Skin epidermis (tissue), 12 donors: ENCODE results near the gene PGPEP1.
"Not testable (repeated sequence)": the region's sequence is repeated elsewhere in the genome, so short reads cannot be mapped to it uniquely, and the experiment has no call there.

Experiments used
- H3K27ac ChIP-seq, 21 experiments: fragments of 200-600 bp; sonication (generic) in 11 of 21; one replicate each; pipeline ENCODE4 v1.5.0; 2020; ENCODE audit warnings: mild to moderate bottlenecking in 3 of 21, inconsistent platforms in 2 of 21, moderate library complexity in 2 of 21
- H3K4me3 ChIP-seq, 7 experiments: fragments of 200-600 bp; sonication (generic) in 2 of 7; one replicate each; pipeline ENCODE4 v1.5.0; 2020; ENCODE audit warnings: inconsistent platforms in 2 of 7, mild to moderate bottlenecking in 2 of 7, moderate library complexity in 1 of 7

Gene PGPEP1

GRCh38 chr19:18306888-18307260 lies 33.5 kb upstream of the PGPEP1 start:
- peak overlapping the region in 18 of 21 experiments; percentile 4 to 99 (median 74) for H3K27ac ChIP-seq

GRCh38 chr19:18307271-18307681 lies 33.1 kb upstream of the PGPEP1 start:
- H3K4me3 ChIP-seq: no peak overlapping the region

More at GRCh38 chr19:18306888-18307260, 33.5 kb upstream of the PGPEP1 start:
- H3K4me3 ChIP-seq: no peak overlapping the region

GRCh38 chr19:18308051-18308947 lies 32.1 kb upstream of the PGPEP1 start:
- Histone ChIP-seq H3K4me3 (no peak overlapping the region), H3K27ac (peak overlapping the region in 9 of 21 experiments; percentile 4 to 97 (median 80))

More at GRCh38 chr19:18307271-18307681, 33.1 kb upstream of the PGPEP1 start:
- H3K27ac ChIP-seq: peak overlapping the region in 16 of 21 experiments; percentile 4 to 99 (median 88)

GRCh38 chr19:18308948-18309325 lies 31.5 kb upstream of the PGPEP1 start:
- Histone ChIP-seq H3K27ac (peak overlapping the region in 5 of 21 experiments; percentile 14 to 96 (median 95)), H3K4me3 (no peak overlapping the region)

GRCh38 chr19:18309525-18310064 lies 30.8 kb upstream of the PGPEP1 start:
- peak overlapping the region in 1 of 21 experiments; percentile 95 for H3K27ac ChIP-seq
- no peak overlapping the region for H3K4me3 ChIP-seq

- peak overlapping the region in 1 of 21 experiments; percentile 2 for H3K27ac ChIP-seq
- no peak overlapping the region for H3K4me3 ChIP-seq
These were observed 30.1 kb upstream of the PGPEP1 start for GRCh38 chr19:18310118-18310909.

GRCh38 chr19:18310966-18311365 lies 29.4 kb upstream of the PGPEP1 start:
- Histone ChIP-seq H3K27ac (peak overlapping the region in 1 of 21 experiments; percentile 2), H3K4me3 (no peak overlapping the region)

GRCh38 chr19:18311502-18312091 lies 28.8 kb upstream of the PGPEP1 start:
- Histone ChIP-seq H3K4me3 (no peak overlapping the region), H3K27ac (no peak overlapping the region)

- Histone ChIP-seq H3K27ac (no peak overlapping the region), H3K4me3 (no peak overlapping the region)
These were observed 28.3 kb upstream of the PGPEP1 start for GRCh38 chr19:18312092-18312534.

GRCh38 chr19:18313398-18313797 lies 27.0 kb upstream of the PGPEP1 start:
- Histone ChIP-seq H3K4me3 (no peak overlapping the region), H3K27ac (no peak overlapping the region)

GRCh38 chr19:18317961-18318800 lies 22.2 kb upstream of the PGPEP1 start:
- no peak overlapping the region for H3K4me3 ChIP-seq
- peak overlapping the region; percentile 40 to 93 (median 77) for H3K27ac ChIP-seq

GRCh38 chr19:18319591-18320135 lies 20.7 kb upstream of the PGPEP1 start:
- Histone ChIP-seq H3K4me3 (no peak overlapping the region), H3K27ac (peak overlapping the region in 17 of 21 experiments; percentile 11 to 93 (median 77))

GRCh38 chr19:18320865-18321733 lies 19.3 kb upstream of the PGPEP1 start:
- Histone ChIP-seq H3K4me3 (peak overlapping the region in 1 of 7 experiments; percentile 62), H3K27ac (peak overlapping the region in 17 of 21 experiments; percentile 33 to 95 (median 90))

GRCh38 chr19:18321734-18322102 lies 18.7 kb upstream of the PGPEP1 start:
- peak overlapping the region in 19 of 21 experiments; percentile 81 to 95 (median 90) for H3K27ac ChIP-seq
- H3K4me3 ChIP-seq: peak overlapping the region in 3 of 7 experiments; percentile 55 to 73 (median 62)

- H3K27ac ChIP-seq: peak overlapping the region; percentile 52 to 95 (median 90)
- H3K4me3 ChIP-seq: peak overlapping the region; percentile 55 to 93 (median 73)
These were observed 18.1 kb upstream of the PGPEP1 start for GRCh38 chr19:18322318-18322758.

GRCh38 chr19:18322759-18323460 lies 17.5 kb upstream of the PGPEP1 start, which contains the start of gene LSM4:
Gene LSM4, minus strand, starts transcription at chr19:18323076. Its CDS starts 56 bp downstream, at chr19:18323020.
- peak within 1 kb of the TSS; percentile 52 to 95 (median 90) for H3K27ac ChIP-seq
- peak within 1 kb of the TSS; percentile 55 to 93 (median 73) for H3K4me3 ChIP-seq

- H3K27ac ChIP-seq: peak overlapping the region in 8 of 21 experiments; percentile 59 to 91 (median 88)
- not testable (repeated sequence) for H3K4me3 ChIP-seq
These were observed 16.0 kb upstream of the PGPEP1 start for GRCh38 chr19:18324373-18324731.
